T-cell (primary cell): Measurements from ENCODE around the gene C17orf107. TPM values are rescaled to one million over a fixed set of nuclear protein-coding genes. Genes with fewer than 3 reads are reported as not detected.
A peak's percentile ranks its signal among the peaks of the same experiment; 100 is the strongest.

ENCODE experiments used
- ATAC-seq, 4 experiments: fragments of 200-7000 bp in 3 of 4; fragments of 150-1000 bp in 1 of 4; cut with Tn5 transposase; replicated peaks in 1 of 4; 1 replicate in 3 of 4; 2 replicates in 1 of 4; pipeline ENCODE4 v1.10.0; 2021; ENCODE audit warnings: moderate library complexity in 3 of 4, mild to moderate bottlenecking in 2 of 4, moderate number of reproducible peaks in 1 of 4
- CTCF ChIA-PET, 2 donors: fragments of 300-600 bp; sonication (Branson Sonifier 250); formaldehyde crosslinking; loops; one replicate each; lab custom pipeline; 2022; ENCODE audit warnings: antibody characterized with exemption in 2 of 2; lab: Charles Lee
- POLR2A ChIA-PET, 2 donors: fragments of 300-600 bp; sonication (Branson Sonifier 250); formaldehyde crosslinking; loops; one replicate each; lab custom pipeline; 2022; ENCODE audit warnings: antibody characterized with exemption in 2 of 2; lab: Charles Lee
- DNase-seq, 35 experiments: peaks; one replicate each; pipeline versions ENCODE4 v3.0.0 to v3.0.0-alpha.2; 2013 to 2023
- H3K27ac ChIP-seq: one replicate; pipeline ENCODE4 v1.5.1; 2013; ENCODE audit warnings: low read length
- H3K27me3 ChIP-seq, 2 experiments: replicated peaks in 1 of 2; 1 replicate in 1 of 2; 2 replicates in 1 of 2; pipeline versions ENCODE4 v1.6.1 to v1.7.0; 2013; ENCODE audit warnings: low read length in 1 of 2, mixed read lengths in 1 of 2; ENCODE audit not compliant: control insufficient read depth in 2 of 2, insufficient read depth in 2 of 2; ENCODE audit errors: extremely low read depth in 1 of 2
- H3K36me3 ChIP-seq, 2 donors: 1 replicate in 1 of 2; 2 replicates in 1 of 2; pipeline versions ENCODE4 v1.6.1 to v1.7.0; 2013; ENCODE audit warnings: low read length in 1 of 2; ENCODE audit not compliant: control insufficient read depth in 2 of 2, insufficient read depth in 1 of 2; ENCODE audit errors: extremely low read depth in 1 of 2
- H3K4me1 ChIP-seq, 2 experiments: 1 replicate in 1 of 2; 2 replicates in 1 of 2; pipeline versions ENCODE4 v1.6.1 to v1.7.0; 2013; ENCODE audit warnings: low read length in 2 of 2, mixed read lengths in 1 of 2; ENCODE audit not compliant: insufficient read depth in 2 of 2, control insufficient read depth in 1 of 2; ENCODE audit errors: extremely low read depth in 1 of 2
- H3K4me3 ChIP-seq, 2 donors: 1 replicate in 1 of 2; 2 replicates in 1 of 2; pipeline versions ENCODE4 v1.5.1 to v1.7.0; 2013; ENCODE audit warnings: mild to moderate bottlenecking in 2 of 2, low read length in 1 of 2, moderate library complexity in 1 of 2; ENCODE audit not compliant: control insufficient read depth in 1 of 2; ENCODE audit errors: extremely low read depth in 1 of 2
- H3K9me3 ChIP-seq: 2 replicates; pipeline ENCODE4 v1.7.0; 2013
- H3K27ac Mint-ChIP-seq, 2 donors: one replicate each; pipeline ENCODE4 v1.8.0; 2020 to 2021; ENCODE audit warnings: mild to moderate bottlenecking in 2 of 2, mixed read lengths in 2 of 2
- H3K27me3 Mint-ChIP-seq, 2 donors: one replicate each; pipeline ENCODE4 v1.8.0; 2021 to 2022; ENCODE audit warnings: mixed read lengths in 2 of 2
- H3K36me3 Mint-ChIP-seq: one replicate; pipeline ENCODE4 v1.8.0; 2021; ENCODE audit warnings: mixed read lengths
- H3K4me1 Mint-ChIP-seq, 3 donors: one replicate each; pipeline ENCODE4 v1.8.0; 2020 to 2022; ENCODE audit warnings: mixed read lengths in 3 of 3, mild to moderate bottlenecking in 1 of 3
- H3K4me3 Mint-ChIP-seq, 3 donors: one replicate each; pipeline ENCODE4 v1.8.0; 2020 to 2022; ENCODE audit warnings: mild to moderate bottlenecking in 3 of 3, mixed read lengths in 3 of 3, moderate library complexity in 3 of 3
- H3K9me3 Mint-ChIP-seq, 3 donors: one replicate each; pipeline ENCODE4 v1.8.0; 2020 to 2022; ENCODE audit warnings: mixed read lengths in 3 of 3
- WGBS: methylation state at CpG from one replicate; pipeline ENCODE4 v1.1.5; 2013; ENCODE audit warnings: missing lambda C conversion rate; ENCODE audit not compliant: insufficient coverage; 5-methylcytosine and 5-hydroxymethylcytosine counted together
- total RNA-seq, 35 experiments: library from RNA in 6 of 35; stranded (reverse) in 6 of 35; fragments of 120-200 nt in 1 of 35; gene quantifications; one replicate each; pipeline versions ENCODE4 v1.2.1 to v1.2.4 and lab custom pipeline; 2013 to 2026

The C17orf107 gene
- total RNA-seq, 5 donors from 2014 or later (not counting 1 experiment from before 2014, with no cell fraction given): 3.1 to 41.1 (median 4.1) TPM

GRCh38 chr17:4942760-4943508 lies 43.6 kb downstream of the C17orf107 start:
- DNase-seq (no peak), ATAC-seq (no peak)
- Mint-ChIP-seq H3K27me3 (no peaks in the 10 kb centered on the region), H3K27ac (peak overlapping the region; percentile 96 to 97), H3K36me3 (peaks cover 50% of the 10 kb centered on the region), H3K4me1 (peaks cover 74 to 79% (median 79%) of the 10 kb centered on the region in 3 donors), H3K4me3 (peak overlapping the region; percentile 91 to 100 (median 94)), H3K9me3 (no peaks in the 10 kb centered on the region)
- WGBS: 100% methylated on average over 1 of the region's 13 CpGs
- POLR2A ChIA-PET: no interaction called here
- peak overlapping the region; percentile 60 to 100 for H3K4me3 ChIP-seq
- H3K27ac ChIP-seq: peak overlapping the region; percentile 97
- peaks cover 39 to 76% of the 10 kb centered on the region in 2 experiments for H3K4me1 ChIP-seq
- H3K9me3 ChIP-seq: no peaks in the 10 kb centered on the region
- CTCF ChIA-PET: no interaction called here
- no peaks in the 10 kb centered on the region for H3K27me3 ChIP-seq
- H3K36me3 ChIP-seq: peaks cover 8 to 58% of the 10 kb centered on the region in 2 donors

- CTCF ChIA-PET: no interaction called here
- 0% methylated on average over 1 of the region's 3 CpGs for WGBS
- H3K36me3 ChIP-seq: peaks cover 8 to 51% of the 10 kb centered on the region in 2 donors
These were observed 44.8 kb downstream of the C17orf107 start for GRCh38 chr17:4944163-4944553.

GRCh38 chr17:4944554-4945175 lies 45.3 kb downstream of the C17orf107 start:
- Mint-ChIP-seq H3K36me3 (peaks cover 50% of the 10 kb centered on the region), H3K9me3 (no peaks in the 10 kb centered on the region), H3K4me3 (peak overlapping the region; percentile 97 to 100 (median 98)), H3K4me1 (peaks cover 62 to 72% (median 67%) of the 10 kb centered on the region in 3 donors), H3K27ac (peak overlapping the region; percentile 96 to 97), H3K27me3 (no peaks in the 10 kb centered on the region)
- Histone ChIP-seq H3K4me3 (peak overlapping the region; percentile 60 to 100), H3K36me3 (peaks cover 8 to 51% of the 10 kb centered on the region in 2 donors), H3K27me3 (no peaks in the 10 kb centered on the region), H3K9me3 (no peaks in the 10 kb centered on the region), H3K4me1 (peaks cover 39 to 62% of the 10 kb centered on the region in 2 experiments), H3K27ac (peak overlapping the region; percentile 97)
- peak in 1 of 35 experiments; percentile 22 for DNase-seq
- ChIA-PET CTCF (interaction anchor here in 1 of 2 donors (1.0 kb wide), 1 partner anchor 22 kb away, joined by 4 read pairs; no protein-coding TSS in a partner anchor), POLR2A (interaction anchor here in 1 of 2 donors (0.6 to 1.4 kb wide), 2 partner anchors 23 to 145 kb away, joined by 5 to 6 read pairs; partner anchors contain the start of gene SPAG7)
- WGBS: 0% methylated on average over 4 of the region's 8 CpGs
- no peak for ATAC-seq

More at GRCh38 chr17:4944163-4944553, 44.8 kb downstream of the C17orf107 start:
- Mint-ChIP-seq H3K4me1 (peaks cover 64 to 73% (median 69%) of the 10 kb centered on the region in 3 donors), H3K9me3 (no peaks in the 10 kb centered on the region), H3K4me3 (peak overlapping the region; percentile 97 to 100 (median 98)), H3K27ac (peak overlapping the region; percentile 96 to 97), H3K36me3 (peaks cover 50% of the 10 kb centered on the region), H3K27me3 (no peaks in the 10 kb centered on the region)
- Histone ChIP-seq H3K27ac (peak overlapping the region; percentile 97), H3K9me3 (no peaks in the 10 kb centered on the region), H3K4me1 (peaks cover 39 to 66% of the 10 kb centered on the region in 2 experiments), H3K4me3 (peak overlapping the region; percentile 60 to 100), H3K27me3 (no peaks in the 10 kb centered on the region)
- peak in 31 of 35 experiments; percentile 17 to 77 (median 39) for DNase-seq
- ATAC-seq: peak in 3 of 4 experiments; percentile 13 to 18 (median 17)
- POLR2A ChIA-PET: no interaction called here

GRCh38 chr17:4945176-4945943 lies 46.0 kb downstream of the C17orf107 start:
- peak in 3 of 4 experiments; percentile 24 to 31 (median 24) for ATAC-seq
- Histone ChIP-seq H3K27me3 (no peaks in the 10 kb centered on the region), H3K27ac (peak overlapping the region; percentile 97), H3K4me1 (peaks cover 39 to 66% of the 10 kb centered on the region in 2 experiments), H3K9me3 (no peaks in the 10 kb centered on the region), H3K36me3 (peaks cover 8 to 51% of the 10 kb centered on the region in 2 donors), H3K4me3 (peak overlapping the region; percentile 60 to 100)
- Mint-ChIP-seq H3K36me3 (peaks cover 50% of the 10 kb centered on the region), H3K27me3 (no peaks in the 10 kb centered on the region), H3K9me3 (no peaks in the 10 kb centered on the region), H3K4me1 (peaks cover 63 to 75% (median 67%) of the 10 kb centered on the region in 3 donors), H3K27ac (peak overlapping the region; percentile 96 to 97), H3K4me3 (peak overlapping the region; percentile 97 to 100 (median 98))
- ChIA-PET CTCF (interaction anchor here in 1 of 2 donors (1.0 kb wide), 1 partner anchor 21 kb away, joined by 4 read pairs; no protein-coding TSS in a partner anchor), POLR2A (interaction anchor here in 1 of 2 donors (0.6 to 1.4 kb wide), 3 partner anchors 22 to 145 kb away, joined by 3 to 6 read pairs (median 5); partner anchors contain the start of gene SPAG7)
- WGBS: 14% methylated on average over 4 of the region's 7 CpGs
- peak in 34 of 35 experiments; percentile 34 to 80 (median 52) for DNase-seq

GRCh38 chr17:4945944-4946280 lies 46.6 kb downstream of the C17orf107 start:
- DNase-seq: no peak
- ChIA-PET CTCF (interaction anchor here in 1 of 2 donors (1.0 kb wide), 1 partner anchor 21 kb away, joined by 4 read pairs; no protein-coding TSS in a partner anchor), POLR2A (interaction anchor here in 1 of 2 donors (0.6 to 1.4 kb wide), 2 partner anchors 22 to 91 kb away, joined by 3 to 5 read pairs; partner anchors contain the start of gene SPAG7)
- Histone ChIP-seq H3K4me3 (peak overlapping the region; percentile 85 to 100), H3K9me3 (no peaks in the 10 kb centered on the region), H3K27me3 (no peaks in the 10 kb centered on the region), H3K36me3 (peaks cover 8 to 51% of the 10 kb centered on the region in 2 donors), H3K27ac (peak overlapping the region; percentile 97), H3K4me1 (peaks cover 39 to 71% of the 10 kb centered on the region in 2 experiments)
- no CpG with 5 or more reads among the region's 4 CpGs for WGBS
- H3K9me3 Mint-ChIP-seq: no peaks in the 10 kb centered on the region
- peak overlapping the region; percentile 97 to 100 (median 98) for H3K4me3 Mint-ChIP-seq
- peaks cover 69 to 77% (median 70%) of the 10 kb centered on the region in 3 donors for H3K4me1 Mint-ChIP-seq
- no peaks in the 10 kb centered on the region for H3K27me3 Mint-ChIP-seq
- ATAC-seq: no peak
- peaks cover 50% of the 10 kb centered on the region for H3K36me3 Mint-ChIP-seq
- peak overlapping the region; percentile 96 to 97 for H3K27ac Mint-ChIP-seq
